A549 (cell line): ENCODE results near the gene E4F1. TPM values are rescaled to one million over a fixed set of nuclear protein-coding genes. Genes with fewer than 3 reads are reported as not detected.

Experiments used
- ATAC-seq, 2 experiments: fragments of 200-7000 bp in 1 of 2; fragments of >200 bp in 1 of 2; cut with Nextera tagmentation in 1 of 2; cut with Tn5 transposase in 1 of 2; 3 replicates each; pipeline versions ENCODE4 v1.8.0 to v1.9.1; 2018 to 2020; ENCODE audit warnings: mild to moderate bottlenecking in 1 of 2, moderate library complexity in 1 of 2
- CTCF ChIA-PET: fragments of 300-600 bp; sonication (Branson Sonifier 250); formaldehyde crosslinking; extraction: SDS; loops from one replicate; lab custom pipeline; 2021; ENCODE audit warnings: antibody characterized with exemption, inconsistent platforms; lab: Yijun Ruan, JAX
- POLR2A ChIA-PET: fragments of 350-600 bp; formaldehyde crosslinking; extraction: SDS; loops from one replicate; lab custom pipeline; 2021; ENCODE audit warnings: antibody characterized with exemption, inconsistent platforms; lab: Yijun Ruan, JAX
- DNase-seq, 2 experiments: peaks; one replicate each; pipeline versions ENCODE4 v3.0.0 to v3.0.0-alpha.2; 2011 to 2016; ENCODE audit warnings: low read depth in 1 of 2, low spot score in 1 of 2
- FAIRE-seq: peaks from 2 replicates; lab custom pipeline; 2011; peaks lifted over from hg19 to GRCh38; lab: Jason Lieb, UNC
- H3K27ac ChIP-seq, 2 experiments: fragments of >200 bp; sonication (Bioruptor Twin); formaldehyde crosslinking; 3 replicates each; pipeline ENCODE4 v1.5.1; 2016 to 2017
- H3K4me1 ChIP-seq: fragments of >200 bp; sonication (Bioruptor Twin); formaldehyde crosslinking; 3 replicates; pipeline ENCODE4 v1.6.1; 2016
- H3K4me2 ChIP-seq: fragments of >200 bp; sonication (Bioruptor Twin); formaldehyde crosslinking; 3 replicates; pipeline ENCODE4 v1.6.1; 2016
- H3K4me3 ChIP-seq: fragments of >200 bp; sonication (Bioruptor Twin); formaldehyde crosslinking; 3 replicates; pipeline ENCODE4 v1.5.1; 2016
- H3K9me3 ChIP-seq: fragments of >200 bp; sonication (Bioruptor Twin); formaldehyde crosslinking; 3 replicates; pipeline ENCODE4 v1.6.1; 2016
- ATOH8 ChIP-seq: fragments of 250-450 bp; sonication (Bioruptor Pico); IDR thresholded peaks from 2 replicates; pipeline ENCODE4 v1.5.0; 2020; ENCODE audit warnings: low read depth, mild to moderate bottlenecking, moderate library complexity
- CHD4 ChIP-seq: fragments of 200-600 bp; sonication (generic); IDR thresholded peaks from 2 replicates; pipeline ENCODE4 v1.6.1; 2016; ENCODE audit warnings: antibody characterized with exemption, mild to moderate bottlenecking, borderline replicate concordance
- EHMT2 ChIP-seq: fragments of 200-600 bp; sonication (generic); IDR thresholded peaks from 2 replicates; pipeline ENCODE4 v1.6.1; 2016; ENCODE audit warnings: antibody characterized with exemption, low read depth, mild to moderate bottlenecking, moderate library complexity
- ELK1 ChIP-seq: fragments of 150-350 bp; IDR thresholded peaks from 2 replicates; pipeline ENCODE4 v1.6.1; 2014; ENCODE audit warnings: low read depth, mild to moderate bottlenecking, low read length
- GATA3 ChIP-seq: IDR thresholded peaks from 2 replicates; pipeline ENCODE4 v1.6.1; 2012; ENCODE audit warnings: borderline replicate concordance
- HES2 ChIP-seq: fragments of >200 bp; sonication (Bioruptor Twin); formaldehyde crosslinking; IDR thresholded peaks from 2 replicates; pipeline ENCODE4 v1.6.1; 2016
- HEYL ChIP-seq: fragments of 250-450 bp; sonication (Bioruptor Pico); IDR thresholded peaks from 2 replicates; pipeline ENCODE4 v1.8.0; 2021; ENCODE audit warnings: mild to moderate bottlenecking, moderate library complexity
- HOXB13 ChIP-seq: fragments of 250-450 bp; sonication (Bioruptor Pico); IDR thresholded peaks from 2 replicates; pipeline ENCODE4 v1.5.0; 2020; ENCODE audit warnings: low read depth, mild to moderate bottlenecking, moderate library complexity
- KDM1A ChIP-seq: fragments of 200-600 bp; sonication (generic); IDR thresholded peaks from 2 replicates; pipeline ENCODE4 v1.6.1; 2016; ENCODE audit warnings: low read depth, mild to moderate bottlenecking
- KDM5A ChIP-seq: fragments of 200-600 bp; sonication (generic); IDR thresholded peaks from 2 replicates; pipeline ENCODE4 v1.6.1; 2016; ENCODE audit warnings: antibody characterized with exemption, mild to moderate bottlenecking
- POLR2AphosphoS2 ChIP-seq: conservative IDR thresholded peaks from 2 replicates; pipeline ENCODE4 v1.6.1; 2012; ENCODE audit warnings: low read length, improper control_type of control experiment, inconsistent platforms
- RCOR1 ChIP-seq: fragments of 150-350 bp; IDR thresholded peaks from 2 replicates; pipeline ENCODE4 v1.6.1; 2014; ENCODE audit warnings: antibody characterized with exemption, low read length, low read depth
- SMC3 ChIP-seq: fragments of >200 bp; sonication (Bioruptor Twin); formaldehyde crosslinking; IDR thresholded peaks from 3 replicates; pipeline ENCODE4 v1.6.1; 2018; ENCODE audit warnings: inconsistent platforms
- USF2 ChIP-seq: fragments of 450-650 bp; IDR thresholded peaks from 2 replicates; pipeline ENCODE4 v1.6.1; 2014; ENCODE audit warnings: antibody characterized with exemption
- ZFP36 ChIP-seq: fragments of 450-650 bp; IDR thresholded peaks from 2 replicates; pipeline ENCODE4 v1.6.1; 2014; ENCODE audit warnings: borderline replicate concordance; ENCODE audit not compliant: partially characterized antibody
- ZNF302 ChIP-seq: fragments of 250-450 bp; sonication (Bioruptor Pico); IDR thresholded peaks from 2 replicates; pipeline ENCODE4 v1.9.0; 2021; ENCODE audit warnings: inconsistent platforms, mild to moderate bottlenecking, moderate library complexity
- WGBS: methylation state at CpG from one replicate; pipeline ENCODE4 v1.1.6; 2017; ENCODE audit errors: missing lambda C conversion rate; 5-methylcytosine and 5-hydroxymethylcytosine counted together
- polyA plus RNA-seq, 4 experiments: library from polyadenylated mRNA; depleted of rRNA in 3 of 4; stranded (reverse); fragments of >200 nt; fragmentation: RNase III in 1 of 4; extraction: RNeasy Plus Mini Kit Qiagen cat#74134 plus additional on column Dnase treatment in 1 of 4; gene quantifications; 2 replicates in 3 of 4; 3 replicates in 1 of 4; pipeline ENCODE4 v1.2.3, GENCODE V29; 2011 to 2017
- TF ChIP-seq, protein P1 (sequence below): fragments of >200 bp; sonication (Bioruptor Twin); formaldehyde crosslinking; IDR thresholded peaks from 3 replicates; pipeline ENCODE4 v1.5.1; 2016
- TF ChIP-seq, protein P2 (sequence below): fragments of >200 bp; sonication (Bioruptor Twin); formaldehyde crosslinking; IDR thresholded peaks from 3 replicates; pipeline ENCODE4 v1.6.1; 2016
- TF ChIP-seq, protein P3 (sequence below): IDR thresholded peaks from 2 replicates; pipeline ENCODE4 v1.6.1; 2012
- TF ChIP-seq, protein P4 (sequence below): IDR thresholded peaks from 2 replicates; pipeline ENCODE4 v1.6.1; 2012

E4F1 gene
- polyA plus RNA-seq, 2 of the 4 experiments (the other 2 are of a cell fraction), result 10.4 to 23.3 TPM

- peak; percentile 99 for TF ChIP-seq HOXB13 (CRISPR knock-in tag)
- no peak for TF ChIP-seq POLR2AphosphoS2
- TF ChIP-seq HEYL (CRISPR knock-in tag), result peak; percentile 98
- TF ChIP-seq RCOR1, result no peak
- TF ChIP-seq HES2, result no peak
- TF ChIP-seq, protein P1, sequence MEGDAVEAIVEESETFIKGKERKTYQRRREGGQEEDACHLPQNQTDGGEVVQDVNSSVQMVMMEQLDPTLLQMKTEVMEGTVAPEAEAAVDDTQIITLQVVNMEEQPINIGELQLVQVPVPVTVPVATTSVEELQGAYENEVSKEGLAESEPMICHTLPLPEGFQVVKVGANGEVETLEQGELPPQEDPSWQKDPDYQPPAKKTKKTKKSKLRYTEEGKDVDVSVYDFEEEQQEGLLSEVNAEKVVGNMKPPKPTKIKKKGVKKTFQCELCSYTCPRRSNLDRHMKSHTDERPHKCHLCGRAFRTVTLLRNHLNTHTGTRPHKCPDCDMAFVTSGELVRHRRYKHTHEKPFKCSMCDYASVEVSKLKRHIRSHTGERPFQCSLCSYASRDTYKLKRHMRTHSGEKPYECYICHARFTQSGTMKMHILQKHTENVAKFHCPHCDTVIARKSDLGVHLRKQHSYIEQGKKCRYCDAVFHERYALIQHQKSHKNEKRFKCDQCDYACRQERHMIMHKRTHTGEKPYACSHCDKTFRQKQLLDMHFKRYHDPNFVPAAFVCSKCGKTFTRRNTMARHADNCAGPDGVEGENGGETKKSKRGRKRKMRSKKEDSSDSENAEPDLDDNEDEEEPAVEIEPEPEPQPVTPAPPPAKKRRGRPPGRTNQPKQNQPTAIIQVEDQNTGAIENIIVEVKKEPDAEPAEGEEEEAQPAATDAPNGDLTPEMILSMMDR, result no peak
- TF ChIP-seq EHMT2, result no peak
- peak; percentile 95 for TF ChIP-seq ZNF302 (CRISPR knock-in tag)
- no peak for TF ChIP-seq KDM5A
- TF ChIP-seq USF2, result no peak
- no peak for TF ChIP-seq KDM1A
- TF ChIP-seq, protein P2, sequence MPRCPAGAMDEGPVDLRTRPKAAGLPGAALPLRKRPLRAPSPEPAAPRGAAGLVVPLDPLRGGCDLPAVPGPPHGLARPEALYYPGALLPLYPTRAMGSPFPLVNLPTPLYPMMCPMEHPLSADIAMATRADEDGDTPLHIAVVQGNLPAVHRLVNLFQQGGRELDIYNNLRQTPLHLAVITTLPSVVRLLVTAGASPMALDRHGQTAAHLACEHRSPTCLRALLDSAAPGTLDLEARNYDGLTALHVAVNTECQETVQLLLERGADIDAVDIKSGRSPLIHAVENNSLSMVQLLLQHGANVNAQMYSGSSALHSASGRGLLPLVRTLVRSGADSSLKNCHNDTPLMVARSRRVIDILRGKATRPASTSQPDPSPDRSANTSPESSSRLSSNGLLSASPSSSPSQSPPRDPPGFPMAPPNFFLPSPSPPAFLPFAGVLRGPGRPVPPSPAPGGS, result no peak
- no peak for TF ChIP-seq SMC3
- no peak for TF ChIP-seq ZFP36
- TF ChIP-seq ELK1, result no peak
- TF ChIP-seq ATOH8 (CRISPR knock-in tag), result peak; percentile 100
These were observed 8.7 kb upstream of the E4F1 start, which contains the start of gene PGP (continued) for GRCh38 chr16:2214719-2214968.

DNA sequence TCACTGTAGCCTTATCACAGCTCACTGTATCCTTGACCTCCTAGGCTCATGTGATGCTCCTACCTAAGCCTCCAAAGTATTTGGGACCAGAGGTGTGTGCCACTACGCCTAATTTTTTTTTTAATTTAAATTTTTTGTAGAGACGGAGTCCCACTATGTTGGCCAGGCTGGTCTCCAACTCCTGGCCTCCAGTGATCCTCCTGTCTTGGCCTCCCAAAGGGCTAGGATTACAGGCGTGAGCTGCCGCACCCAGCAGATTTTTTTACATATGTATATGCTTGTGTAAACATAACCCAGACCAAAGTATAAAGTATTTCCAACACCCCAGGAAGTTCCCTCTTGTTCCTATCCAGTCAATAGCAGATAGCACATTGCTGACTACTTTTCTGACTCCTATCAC, 7.1 kb upstream of the E4F1 start:
- no peak for TF ChIP-seq HES2
- TF ChIP-seq, protein P3, sequence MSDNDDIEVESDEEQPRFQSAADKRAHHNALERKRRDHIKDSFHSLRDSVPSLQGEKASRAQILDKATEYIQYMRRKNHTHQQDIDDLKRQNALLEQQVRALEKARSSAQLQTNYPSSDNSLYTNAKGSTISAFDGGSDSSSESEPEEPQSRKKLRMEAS, result no peak
- TF ChIP-seq CHD4, result no peak
- TF ChIP-seq GATA3, result no peak
- no peak for TF ChIP-seq KDM5A
- TF ChIP-seq, protein P4, sequence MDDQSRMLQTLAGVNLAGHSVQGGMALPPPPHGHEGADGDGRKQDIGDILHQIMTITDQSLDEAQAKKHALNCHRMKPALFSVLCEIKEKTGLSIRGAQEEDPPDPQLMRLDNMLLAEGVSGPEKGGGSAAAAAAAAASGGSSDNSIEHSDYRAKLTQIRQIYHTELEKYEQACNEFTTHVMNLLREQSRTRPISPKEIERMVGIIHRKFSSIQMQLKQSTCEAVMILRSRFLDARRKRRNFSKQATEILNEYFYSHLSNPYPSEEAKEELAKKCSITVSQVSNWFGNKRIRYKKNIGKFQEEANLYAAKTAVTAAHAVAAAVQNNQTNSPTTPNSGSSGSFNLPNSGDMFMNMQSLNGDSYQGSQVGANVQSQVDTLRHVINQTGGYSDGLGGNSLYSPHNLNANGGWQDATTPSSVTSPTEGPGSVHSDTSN, result no peak
- 90% methylated on average over 4 of the region's 4 CpGs for WGBS
- CTCF ChIA-PET, result interaction anchor here (1.3 to 2.6 kb wide), 4 partner anchors 21 to 76 kb away, joined by 4 to 9 read pairs (median 4); partner anchors contain the start of gene ECI1

More for the DNA sequence above, 7.1 kb upstream of the E4F1 start:
- H3K4me3 ChIP-seq, result peak overlapping the region; percentile 88
- ATAC-seq (no peak), DNase-seq (no peak), FAIRE-seq (no peak)
- H3K27ac ChIP-seq, result peak overlapping the region; percentile 93 to 98
- POLR2A ChIA-PET, result interaction anchor here (1.6 to 3.1 kb wide), 2 partner anchors 11 to 52 kb away, joined by 3 to 31 read pairs; partner anchors contain the start of gene MLST8
- peak overlapping the region; percentile 68 for H3K4me2 ChIP-seq
- H3K9me3 ChIP-seq, result no peaks in the 10 kb centered on the region
- H3K4me1 ChIP-seq, result peaks cover 25% of the 10 kb centered on the region
